GM21367 (cell line): ENCODE measurements around the gene B9D1.
"Not testable (repeated sequence)": the region's sequence is repeated elsewhere in the genome, so short reads cannot be mapped to it uniquely, and the experiment has no call there.

ENCODE experiments used
- ATAC-seq: cut with Tn5 transposase; IDR thresholded peaks from one replicate; pipeline ENCODE4 v1.9.1; 2021; ENCODE audit not compliant: unreplicated experiment

Gene B9D1

GRCh38 chr17:19361326-19361725 is 1.2 kb downstream of the B9D1 start:
- no peak for ATAC-seq

- ATAC-seq, result no peak
Observed at GRCh38 chr17:19360772-19361171, 1.8 kb downstream of the B9D1 start.

GRCh38 chr17:19359856-19360255 is 2.7 kb downstream of the B9D1 start:
- ATAC-seq, result no peak

- no peak for ATAC-seq
Observed at GRCh38 chr17:19359151-19359550, 3.4 kb downstream of the B9D1 start.

- ATAC-seq, result no peak
Observed at GRCh38 chr17:19357761-19358160, 4.8 kb downstream of the B9D1 start.

GRCh38 chr17:19357351-19357750 is 5.2 kb downstream of the B9D1 start:
- ATAC-seq, result no peak

GRCh38 chr17:19354748-19355147 is 7.8 kb downstream of the B9D1 start:
- no peak for ATAC-seq

GRCh38 chr17:19353401-19353800 is 9.1 kb downstream of the B9D1 start:
- ATAC-seq, result not testable (repeated sequence)

GRCh38 chr17:19348806-19349205 is 13.7 kb downstream of the B9D1 start:
- ATAC-seq, result no peak

- ATAC-seq, result no peak
Observed at GRCh38 chr17:19348081-19348650, 14.4 kb downstream of the B9D1 start.

GRCh38 chr17:19347323-19348080 is 15.0 kb downstream of the B9D1 start:
- ATAC-seq, result no peak

- ATAC-seq, result no peak
Observed at GRCh38 chr17:19346351-19347255, 15.9 kb downstream of the B9D1 start.

- no peak for ATAC-seq
Observed at GRCh38 chr17:19345486-19346350, 16.8 kb downstream of the B9D1 start.

- ATAC-seq, result no peak
Observed at GRCh38 chr17:19345067-19345460, 17.5 kb downstream of the B9D1 start.

- ATAC-seq, result no peak
Observed at GRCh38 chr17:19344311-19345066, 18.0 kb downstream of the B9D1 start.

GRCh38 chr17:19343671-19344151 is 18.8 kb downstream of the B9D1 start:
- no peak for ATAC-seq

GRCh38 chr17:19343256-19343630 is 19.3 kb downstream of the B9D1 start:
- ATAC-seq, result no peak

GRCh38 chr17:19342611-19343255 is 19.8 kb downstream of the B9D1 start:
- no peak for ATAC-seq
